Esophagus muscularis mucosa (tissue), 4 donors: ENCODE results near the gene PAK5. TPM values are rescaled to one million over a fixed set of nuclear protein-coding genes. Genes with fewer than 3 reads are reported as not detected.

Source experiments
- DNase-seq: peaks from one replicate; pipeline ENCODE4 v3.0.0-alpha.2; 2017; ENCODE audit errors: extremely low spot score
- H3K27ac ChIP-seq, 4 donors: fragments of 200-600 bp; sonication (generic); replicated peaks in 1 of 4; 1 replicate in 3 of 4; 2 replicates in 1 of 4; pipeline ENCODE4 v1.5.1; 2016 to 2019; ENCODE audit warnings: mild to moderate bottlenecking in 1 of 4
- H3K27me3 ChIP-seq, 4 donors: fragments of 200-600 bp; sonication (generic); one replicate each; pipeline versions ENCODE4 v1.5.1 to v1.6.0; 2016 to 2019
- H3K36me3 ChIP-seq, 4 donors: fragments of 200-600 bp; sonication (generic); one replicate each; pipeline ENCODE4 v1.5.1; 2016 to 2019
- H3K4me1 ChIP-seq, 4 donors: fragments of 200-600 bp; sonication (generic); one replicate each; pipeline ENCODE4 v1.5.1; 2016 to 2019
- H3K4me3 ChIP-seq, 4 donors: fragments of 200-600 bp; sonication (generic); 1 replicate in 2 of 4; 2 replicates in 2 of 4; pipeline ENCODE4 v1.5.1; 2016 to 2019; ENCODE audit warnings: mild to moderate bottlenecking in 4 of 4, moderate library complexity in 1 of 4
- H3K9me3 ChIP-seq, 4 donors: fragments of 200-600 bp; sonication (generic); 1 replicate in 3 of 4; 2 replicates in 1 of 4; pipeline ENCODE4 v1.5.1; 2016 to 2019
- CTCF ChIP-seq, 3 experiments: fragments of 200-600 bp in 2 of 3; fragments of 450-650 bp in 1 of 3; sonication (generic) in 2 of 3; IDR thresholded peaks; one replicate each; pipeline ENCODE4 v1.5.1; 2017 to 2019; ENCODE audit warnings: antibody characterized with exemption in 3 of 3, mild to moderate bottlenecking in 2 of 3, moderate library complexity in 1 of 3
- EP300 ChIP-seq: sonication (generic); formaldehyde crosslinking; IDR thresholded peaks from one replicate; pipeline ENCODE4 v1.6.1; 2017; ENCODE audit warnings: antibody characterized with exemption
- POLR2A ChIP-seq: fragments of 450-650 bp; IDR thresholded peaks from one replicate; pipeline ENCODE4 v1.6.1; 2017; ENCODE audit warnings: antibody characterized with exemption, moderate library complexity, mild to moderate bottlenecking, low read depth
- POLR2AphosphoS5 ChIP-seq, 2 donors: sonication (generic); formaldehyde crosslinking; IDR thresholded peaks; one replicate each; pipeline ENCODE4 v1.6.1; 2017; ENCODE audit warnings: antibody characterized with exemption in 2 of 2
- WGBS: methylation state at CpG from one replicate; pipeline ENCODE4 v1.1.5; 2018; 5-methylcytosine and 5-hydroxymethylcytosine counted together
- intact Hi-C: fragments of 100-400 bp; cut with DNase I; formaldehyde crosslinking; loops from one replicate; pipeline ENCODE4 v1.15.1; 2023
- total RNA-seq, 4 donors: library from RNA; depleted of rRNA; stranded (reverse); fragments of >200 nt; gene quantifications; one replicate each; pipeline versions ENCODE4 v1.1.0 to v1.2.1, GENCODE V29; 2016

The PAK5 gene
- total RNA-seq, 4 donors from 2014 or later: 0.06 to 0.42 (median 0.20) TPM

- no peak for DNase-seq
- no peak overlapping the region for H3K27ac ChIP-seq
- intact Hi-C loops: no loop called here
- H3K4me1 ChIP-seq: no peaks in the 10 kb centered on the region
- H3K27me3 ChIP-seq: no peaks in the 10 kb centered on the region
- TF ChIP-seq POLR2A (no peak), CTCF (IDR thresholded peaks at IDR 0.05) (no peak), POLR2AphosphoS5 (IDR thresholded peaks at IDR 0.05) (no peak)
- no peak overlapping the region for H3K4me3 ChIP-seq
- no peaks in the 10 kb centered on the region for H3K36me3 ChIP-seq
- no peaks in the 10 kb centered on the region for H3K9me3 ChIP-seq
Measured at GRCh38 chr20:9829835-9830234, 9.0 kb downstream of the PAK5 start.

GRCh38 chr20:9817654-9818053, 21.2 kb downstream of the PAK5 start:
- no peaks in the 10 kb centered on the region for H3K9me3 ChIP-seq
- no peak overlapping the region for H3K4me3 ChIP-seq
- no peaks in the 10 kb centered on the region for H3K27me3 ChIP-seq
- H3K27ac ChIP-seq: no peak overlapping the region
- no peak for DNase-seq
- intact Hi-C loops: no loop called here
- H3K4me1 ChIP-seq: no peaks in the 10 kb centered on the region
- H3K36me3 ChIP-seq: no peaks in the 10 kb centered on the region
- no peak for TF ChIP-seq EP300
- no peak for TF ChIP-seq POLR2A
- TF ChIP-seq POLR2AphosphoS5 (IDR thresholded peaks at IDR 0.05): no peak
- TF ChIP-seq CTCF (IDR thresholded peaks at IDR 0.05): no peak

GRCh38 chr20:9815632-9816031, 23.2 kb downstream of the PAK5 start:
- no peaks in the 10 kb centered on the region for H3K4me1 ChIP-seq
- no peak for DNase-seq
- H3K9me3 ChIP-seq: no peaks in the 10 kb centered on the region
- TF ChIP-seq POLR2A: no peak
- no peak for TF ChIP-seq CTCF (IDR thresholded peaks at IDR 0.05)
- no peak for TF ChIP-seq POLR2AphosphoS5 (IDR thresholded peaks at IDR 0.05)
- no peak for TF ChIP-seq EP300
- H3K36me3 ChIP-seq: no peaks in the 10 kb centered on the region
- H3K27ac ChIP-seq: no peak overlapping the region
- no peak overlapping the region for H3K4me3 ChIP-seq
- no peaks in the 10 kb centered on the region for H3K27me3 ChIP-seq
- intact Hi-C loops: no loop called here

GRCh38 chr20:9810738-9811137, 28.1 kb downstream of the PAK5 start:
- H3K27ac ChIP-seq: no peak overlapping the region
- no peak overlapping the region for H3K4me3 ChIP-seq
- intact Hi-C loops: no loop called here
- H3K4me1 ChIP-seq: no peaks in the 10 kb centered on the region
- TF ChIP-seq CTCF (IDR thresholded peaks at IDR 0.05): no peak
- no peak for TF ChIP-seq POLR2AphosphoS5 (IDR thresholded peaks at IDR 0.05)
- TF ChIP-seq POLR2A: no peak
- TF ChIP-seq EP300: no peak
- no peaks in the 10 kb centered on the region for H3K9me3 ChIP-seq
- H3K27me3 ChIP-seq: no peaks in the 10 kb centered on the region
- 58% methylated on average over 1 of the region's 1 CpG for WGBS
- DNase-seq: no peak
- H3K36me3 ChIP-seq: no peaks in the 10 kb centered on the region

- H3K9me3 ChIP-seq: no peaks in the 10 kb centered on the region
- no peak overlapping the region for H3K4me3 ChIP-seq
- intact Hi-C loops: no loop called here
- no peaks in the 10 kb centered on the region for H3K4me1 ChIP-seq
- H3K27me3 ChIP-seq: no peaks in the 10 kb centered on the region
- TF ChIP-seq POLR2AphosphoS5 (IDR thresholded peaks at IDR 0.05) (no peak), POLR2A (no peak), CTCF (IDR thresholded peaks at IDR 0.05) (no peak), EP300 (no peak)
- DNase-seq: no peak
- H3K36me3 ChIP-seq: no peaks in the 10 kb centered on the region
- WGBS: 44% methylated on average over 1 of the region's 1 CpG
- no peak overlapping the region for H3K27ac ChIP-seq
Measured at GRCh38 chr20:9809271-9809670, 29.6 kb downstream of the PAK5 start.
